H9 (cell line): ENCODE data around the gene JUP. TPM values are rescaled to one million over a fixed set of nuclear protein-coding genes. Genes with fewer than 3 reads are reported as not detected.

Source experiments
- DNase-seq: peaks from one replicate; pipeline ENCODE4 v3.0.0-alpha.2; 2017
- H2AFZ ChIP-seq: one replicate; pipeline ENCODE4 v1.6.1; 2013; ENCODE audit warnings: mild to moderate bottlenecking, low read length, control low read depth, moderate library complexity
- H2AK5ac ChIP-seq: 2 replicates; pipeline ENCODE4 v1.6.1; 2013; ENCODE audit warnings: low read length, control low read depth, mixed read lengths; ENCODE audit not compliant: insufficient read length
- H2BK120ac ChIP-seq: one replicate; pipeline ENCODE4 v1.6.1; 2013; ENCODE audit warnings: low read depth, mild to moderate bottlenecking, low read length, control low read depth, inconsistent platforms; ENCODE audit not compliant: poor library complexity, severe bottlenecking
- H2BK12ac ChIP-seq: 2 replicates; pipeline ENCODE4 v1.6.1; 2013; ENCODE audit warnings: low read length, control low read depth, mixed read lengths, low read depth; ENCODE audit not compliant: insufficient read length
- H2BK15ac ChIP-seq: 2 replicates; pipeline ENCODE4 v1.6.1; 2013; ENCODE audit warnings: low read depth, low read length, control low read depth
- H2BK20ac ChIP-seq: one replicate; pipeline ENCODE4 v1.6.1; 2013; ENCODE audit warnings: low read depth, mild to moderate bottlenecking, low read length, control low read depth, inconsistent platforms; ENCODE audit not compliant: poor library complexity, severe bottlenecking
- H2BK5ac ChIP-seq: 2 replicates; pipeline ENCODE4 v1.6.1; 2013; ENCODE audit warnings: low read length, control low read depth, mixed read lengths; ENCODE audit not compliant: insufficient read length
- H3K14ac ChIP-seq: 2 replicates; pipeline ENCODE4 v1.6.1; 2013; ENCODE audit warnings: low read length, control low read depth; ENCODE audit not compliant: insufficient read depth
- H3K18ac ChIP-seq: 2 replicates; pipeline ENCODE4 v1.6.1; 2013; ENCODE audit warnings: low read depth, mild to moderate bottlenecking, mixed read lengths, low read length, control low read depth; ENCODE audit not compliant: insufficient read length
- H3K23ac ChIP-seq: 2 replicates; pipeline ENCODE4 v1.6.1; 2013; ENCODE audit warnings: low read length, control low read depth, mixed read lengths, low read depth; ENCODE audit not compliant: insufficient read length
- H3K23me2 ChIP-seq: 2 replicates; pipeline ENCODE4 v1.6.1; 2013; ENCODE audit warnings: low read depth, mild to moderate bottlenecking, mixed read lengths, low read length, control low read depth; ENCODE audit not compliant: insufficient read length, poor library complexity, severe bottlenecking
- H3K27ac ChIP-seq: 2 replicates; pipeline ENCODE4 v1.5.1; 2013; ENCODE audit warnings: low read length, control low read depth, mixed read lengths, low read depth; ENCODE audit not compliant: insufficient read length
- H3K27me3 ChIP-seq: 2 replicates; pipeline ENCODE4 v1.6.1; 2013; ENCODE audit warnings: low read length, control low read depth, inconsistent platforms; ENCODE audit not compliant: insufficient read depth
- H3K4ac ChIP-seq: 2 replicates; pipeline ENCODE4 v1.6.1; 2013; ENCODE audit warnings: low read depth, mild to moderate bottlenecking, control low read depth, inconsistent platforms, low read length, moderate library complexity
- H3K4me1 ChIP-seq: 2 replicates; pipeline ENCODE4 v1.6.1; 2013; ENCODE audit warnings: low read length, control low read depth, inconsistent platforms; ENCODE audit not compliant: insufficient read depth
- H3K4me2 ChIP-seq: 2 replicates; pipeline ENCODE4 v1.6.1; 2013; ENCODE audit warnings: low read length, control low read depth, mixed read lengths; ENCODE audit not compliant: insufficient read length, insufficient read depth
- H3K56ac ChIP-seq: 2 replicates; pipeline ENCODE4 v1.6.1; 2013; ENCODE audit warnings: low read depth, mild to moderate bottlenecking, mixed read lengths, low read length, control low read depth; ENCODE audit not compliant: insufficient read length
- H3K79me1 ChIP-seq: 2 replicates; pipeline ENCODE4 v1.6.1; 2013; ENCODE audit warnings: low read depth, mild to moderate bottlenecking, moderate library complexity, low read length, control low read depth, inconsistent platforms; ENCODE audit not compliant: insufficient read depth, poor library complexity, severe bottlenecking
- H3K79me2 ChIP-seq: 2 replicates; pipeline ENCODE4 v1.6.1; 2013; ENCODE audit warnings: low read length, control low read depth, inconsistent platforms; ENCODE audit not compliant: insufficient read depth
- H3K9ac ChIP-seq: 2 replicates; pipeline ENCODE4 v1.6.1; 2013; ENCODE audit warnings: low read length, control low read depth, mixed read lengths; ENCODE audit not compliant: insufficient read length; ENCODE audit errors: extremely low read depth
- H3K9me3 ChIP-seq: one replicate; pipeline ENCODE4 v1.6.1; 2013; ENCODE audit warnings: low read depth, low read length, inconsistent platforms; ENCODE audit not compliant: control insufficient read depth
- H3T11ph ChIP-seq: one replicate; pipeline ENCODE4 v1.6.1; 2013; ENCODE audit warnings: mild to moderate bottlenecking, low read length, control low read depth, inconsistent platforms
- H4K20me1 ChIP-seq: one replicate; pipeline ENCODE4 v1.6.1; 2013; ENCODE audit not compliant: control insufficient read depth, insufficient read length, insufficient read depth
- H4K5ac ChIP-seq: 2 replicates; pipeline ENCODE4 v1.6.1; 2013; ENCODE audit warnings: low read depth, mild to moderate bottlenecking, mixed read lengths, low read length, control low read depth; ENCODE audit not compliant: insufficient read length
- H4K8ac ChIP-seq: replicated peaks from 2 replicates; pipeline ENCODE4 v1.6.1; 2013; ENCODE audit warnings: low read length, control low read depth, mixed read lengths, low read depth; ENCODE audit not compliant: insufficient read length
- H4K91ac ChIP-seq: 2 replicates; pipeline ENCODE4 v1.6.1; 2013; ENCODE audit warnings: low read depth, mild to moderate bottlenecking, moderate library complexity, mixed read lengths, low read length, control low read depth; ENCODE audit not compliant: insufficient read length
- H3K27ac Mint-ChIP-seq, 3 experiments: 2 replicates in 2 of 3; 3 replicates in 1 of 3; pipeline ENCODE4 v1.8.0; 2020 to 2021; ENCODE audit warnings: mixed read lengths in 3 of 3, mild to moderate bottlenecking in 1 of 3, moderate library complexity in 1 of 3
- H3K27me3 Mint-ChIP-seq: 2 replicates; pipeline ENCODE4 v1.8.0; 2021; ENCODE audit warnings: low read depth, mild to moderate bottlenecking, moderate library complexity, mixed read lengths
- H3K36me3 Mint-ChIP-seq, 3 experiments: 2 replicates in 2 of 3; 3 replicates in 1 of 3; pipeline ENCODE4 v1.8.0; 2020 to 2021; ENCODE audit warnings: low read depth in 3 of 3, mixed read lengths in 3 of 3; ENCODE audit not compliant: insufficient read depth in 1 of 3
- H3K4me1 Mint-ChIP-seq, 2 experiments: 2 replicates each; pipeline ENCODE4 v1.8.0; 2020; ENCODE audit warnings: mixed read lengths in 2 of 2
- H3K4me3 Mint-ChIP-seq, 2 experiments: 2 replicates in 1 of 2; 3 replicates in 1 of 2; pipeline ENCODE4 v1.8.0; 2020 to 2021; ENCODE audit warnings: mild to moderate bottlenecking in 2 of 2, mixed read lengths in 2 of 2, moderate library complexity in 1 of 2
- H3K9me3 Mint-ChIP-seq, 2 experiments: 2 replicates in 1 of 2; 3 replicates in 1 of 2; pipeline ENCODE4 v1.8.0; 2020; ENCODE audit warnings: mild to moderate bottlenecking in 2 of 2, mixed read lengths in 2 of 2, moderate library complexity in 1 of 2
- CTCF ChIP-seq: fragments of 200-600 bp; sonication (generic); conservative IDR thresholded peaks from 3 replicates; pipeline ENCODE4 v1.8.0; 2021; ENCODE audit warnings: antibody characterized with exemption, mild to moderate bottlenecking
- WGBS: extraction: QIAGEN DNeasy Blood & Tissue Kit; methylation state at CpG from one replicate; pipeline ENCODE4 v1.1.7; 2013; ENCODE audit warnings: missing lambda C conversion rate, low lambda C conversion rate, mixed read lengths; ENCODE audit not compliant: insufficient read length; ENCODE audit errors: extremely low coverage; 5-methylcytosine and 5-hydroxymethylcytosine counted together
- total RNA-seq: library from RNA; stranded (reverse); gene quantifications from 2 replicates; pipeline ENCODE4 v1.2.1, GENCODE V29; 2021

Gene JUP
- total RNA-seq, 1 experiment from 2014 or later, result 90.1 TPM

- no peak for TF ChIP-seq CTCF
- Histone ChIP-seq H3K23ac (no peak overlapping the region), H3K56ac (no peak overlapping the region), H2BK12ac (no peak overlapping the region), H3K23me2 (peaks cover 6% of the 10 kb centered on the region), H3K9ac (no peak overlapping the region), H2BK20ac (no peak overlapping the region), H4K91ac (no peak overlapping the region), H2AFZ (no peak overlapping the region), H2BK15ac (no peak overlapping the region), H3K79me2 (no peaks in the 10 kb centered on the region), H3K4ac (no peak overlapping the region), H3K14ac (no peak overlapping the region), H3K79me1 (no peaks in the 10 kb centered on the region), H3T11ph (no peak overlapping the region), H4K20me1 (no peaks in the 10 kb centered on the region), H2AK5ac (no peak overlapping the region), H4K8ac (no peak overlapping the region), H3K4me1 (peaks cover 8% of the 10 kb centered on the region; the same call in 1 of the 2 replicates), H3K27me3 (peaks cover 4% of the 10 kb centered on the region; the same call in 1 of the 2 replicates), H2BK5ac (no peak overlapping the region), H3K18ac (no peak overlapping the region), H3K9me3 (no peaks in the 10 kb centered on the region), H4K5ac (no peak overlapping the region), H3K27ac (no peak overlapping the region), H3K4me2 (peak overlapping the region; percentile 52), H2BK120ac (no peak overlapping the region)
- 0 out of 5 replicates have a peak overlapping the region, but pooled peaks of 1 of the 2 experiments have one; percentile 20 for H3K4me3 Mint-ChIP-seq
- WGBS, result no CpG with 5 or more reads among the region's 5 CpGs
- no peak for DNase-seq
- no peak overlapping the region for H3K27ac Mint-ChIP-seq
- no peaks in the 10 kb centered on the region; a peak in 1 of 5 replicates for H3K9me3 Mint-ChIP-seq
- H3K27me3 Mint-ChIP-seq, result peaks cover 35% of the 10 kb centered on the region
- H3K4me1 Mint-ChIP-seq, result peaks cover 27 to 43% of the 10 kb centered on the region in 2 experiments
- H3K36me3 Mint-ChIP-seq, result no peaks in the 10 kb centered on the region; a peak in 1 of 7 replicates
Measured at GRCh38 chr17:41794540-41794975, 8.0 kb upstream of the JUP start.
